Muscle layer of duodenum (tissue), 2 donors: Measurements from ENCODE around the gene FOLR2.
"Not testable (repeated sequence)": the region's sequence is repeated elsewhere in the genome, so short reads cannot be mapped to it uniquely, and the experiment has no call there.

Source experiments
- H3K27ac ChIP-seq: one replicate; pipeline ENCODE4 v1.7.0; 2013; ENCODE audit warnings: mild to moderate bottlenecking, low read length
- H3K27me3 ChIP-seq: one replicate; pipeline ENCODE4 v1.7.0; 2013; ENCODE audit warnings: low read depth, mild to moderate bottlenecking, control low read depth, low read length
- H3K36me3 ChIP-seq, 2 donors: one replicate each; pipeline ENCODE4 v1.7.0; 2013; ENCODE audit warnings: low read length in 2 of 2, control low read depth in 1 of 2, mild to moderate bottlenecking in 1 of 2; ENCODE audit not compliant: insufficient read depth in 2 of 2, control insufficient read depth in 1 of 2
- H3K4me1 ChIP-seq, 2 donors: one replicate each; pipeline ENCODE4 v1.7.0; 2013; ENCODE audit warnings: low read length in 2 of 2, mild to moderate bottlenecking in 2 of 2, control low read depth in 1 of 2, moderate library complexity in 1 of 2; ENCODE audit not compliant: insufficient read depth in 2 of 2, control insufficient read depth in 1 of 2
- H3K4me3 ChIP-seq, 2 donors: one replicate each; pipeline ENCODE4 v1.7.0; 2013; ENCODE audit warnings: low read length in 2 of 2, low read depth in 1 of 2, mild to moderate bottlenecking in 1 of 2
- H3K9me3 ChIP-seq, 2 donors: one replicate each; pipeline ENCODE4 v1.7.0; 2013; ENCODE audit warnings: low read length in 2 of 2, control low read depth in 1 of 2, mild to moderate bottlenecking in 1 of 2; ENCODE audit not compliant: control insufficient read depth in 1 of 2
- donor health status: healthy.

Gene FOLR2

DNA sequence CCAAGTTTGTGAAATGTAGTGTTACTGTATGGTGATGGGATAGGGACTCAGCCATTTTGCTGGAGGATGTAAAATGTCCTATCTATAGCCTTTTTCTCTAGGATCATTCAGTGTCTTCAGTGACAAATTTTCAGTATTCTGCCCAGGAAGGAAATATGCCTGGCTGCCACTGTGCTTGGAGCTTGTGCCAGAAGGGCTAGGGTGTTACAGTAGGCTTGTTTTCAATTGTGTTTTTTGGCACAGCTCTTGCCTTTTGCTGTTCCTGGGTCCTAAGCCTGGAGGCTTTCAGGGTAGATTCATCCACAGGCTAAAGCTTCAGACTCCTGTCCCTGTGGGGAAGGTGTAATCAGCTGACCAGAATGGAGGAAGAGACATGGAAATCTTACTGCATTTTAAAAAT, 49.4 kb downstream of the FOLR2 start:
- Histone ChIP-seq H3K4me1 (no peaks in the 10 kb centered on the region), H3K27me3 (no peaks in the 10 kb centered on the region), H3K36me3 (no peaks in the 10 kb centered on the region), H3K4me3 (no peak overlapping the region), H3K9me3 (no peaks in the 10 kb centered on the region), H3K27ac (no peak overlapping the region)

GRCh38 chr11:72266960-72267359, 50.4 kb downstream of the FOLR2 start:
- H3K27me3 ChIP-seq, H3K4me1 ChIP-seq, H3K4me3 ChIP-seq, H3K9me3 ChIP-seq, H3K27ac ChIP-seq, H3K36me3 ChIP-seq: not testable (repeated sequence)

- Histone ChIP-seq H3K4me1 (no peaks in the 10 kb centered on the region), H3K27me3 (no peaks in the 10 kb centered on the region), H3K9me3 (no peaks in the 10 kb centered on the region), H3K36me3 (no peaks in the 10 kb centered on the region), H3K4me3 (no peak overlapping the region), H3K27ac (no peak overlapping the region)
Measured at GRCh38 chr11:72267956-72268617, 51.5 kb downstream of the FOLR2 start.
